B cell (primary cell): ENCODE data around the gene LIG1.

Experiments used
- CTCF ChIP-seq: fragments of 200-600 bp; IDR thresholded peaks from one replicate; pipeline ENCODE4 v1.8.0; 2022; ENCODE audit warnings: antibody characterized with exemption, mild to moderate bottlenecking
- EZH2 ChIP-seq: IDR thresholded peaks from 2 replicates; pipeline ENCODE4 v1.6.1; 2012; ENCODE audit warnings: borderline replicate concordance, low read depth, mild to moderate bottlenecking, moderate library complexity, low read length; ENCODE audit not compliant: insufficient read depth, poor library complexity, severe bottlenecking

GRCh38 chr19:48174445-48175030 is 4.4 kb upstream of the LIG1 start:
- no peak for TF ChIP-seq EZH2
- TF ChIP-seq CTCF: no peak
